GM18870 (cell line): ENCODE measurements around the gene KRT75.
"Not testable (repeated sequence)": the region's sequence is repeated elsewhere in the genome, so short reads cannot be mapped to it uniquely, and the experiment has no call there.

Source experiments
- ATAC-seq: cut with Tn5 transposase; IDR thresholded peaks from one replicate; pipeline ENCODE4 v1.9.1; 2021; ENCODE audit warnings: moderate library complexity; ENCODE audit not compliant: unreplicated experiment

KRT75 gene

GRCh38 chr12:52434081-52434733, at the start of gene KRT75:
Gene KRT75, minus strand, starts transcription at chr12:52434371. Its CDS starts 67 bp downstream, at chr12:52434304.
- ATAC-seq: no peak

- ATAC-seq: no peak
Observed at GRCh38 chr12:52480073-52480472, 45.9 kb upstream of the KRT75 start.

- ATAC-seq: no peak
Observed at GRCh38 chr12:52477651-52478050, 43.5 kb upstream of the KRT75 start.

GRCh38 chr12:52474212-52474611, 40.0 kb upstream of the KRT75 start:
- ATAC-seq: no peak

DNA sequence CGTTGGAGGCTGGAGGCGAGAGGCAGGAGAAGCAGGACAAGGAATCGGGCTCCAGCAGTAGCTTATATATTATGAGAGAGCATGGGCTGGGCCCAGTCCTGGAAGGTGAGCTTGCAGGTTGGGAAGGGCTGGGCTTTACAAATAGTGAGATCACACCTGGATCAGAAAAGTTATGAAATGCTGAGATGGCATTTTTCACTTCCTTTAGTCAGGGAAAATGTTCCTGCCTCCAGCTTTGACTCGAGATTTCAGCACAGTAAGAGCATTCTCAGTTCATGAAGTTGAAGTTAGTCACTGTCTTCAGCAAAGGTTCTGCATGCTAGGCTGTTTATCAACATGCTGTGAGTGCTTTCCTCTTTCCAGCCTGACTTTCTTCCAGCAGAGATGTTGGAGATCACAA, 39.6 kb upstream of the KRT75 start, which contains the start of gene KRT6C:
KRT6C (minus strand) TSS at position 38 of the 400 bp plus-strand sequence. CDS start 68 bp downstream, outside the sequence.
- ATAC-seq: no peak

DNA sequence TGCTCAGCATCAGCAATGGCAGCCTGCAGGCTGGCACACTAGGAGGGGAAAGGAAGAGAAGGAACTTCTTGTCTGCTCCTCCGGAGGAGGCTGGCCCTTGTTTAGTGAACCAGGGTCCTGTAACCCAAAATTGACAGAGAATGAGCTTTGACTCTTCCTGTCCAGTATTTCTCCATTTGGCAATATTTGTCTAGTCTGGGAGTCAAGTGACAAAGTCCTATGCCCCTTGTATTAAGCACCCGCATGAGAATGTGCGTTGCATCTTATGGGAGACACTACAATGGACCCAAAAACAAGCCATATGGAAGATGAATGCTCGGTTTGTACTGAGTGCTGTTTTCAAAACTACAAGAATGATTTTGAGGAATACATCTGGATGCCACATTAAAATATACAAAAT, 35.7 kb upstream of the KRT75 start:
- no peak for ATAC-seq

DNA sequence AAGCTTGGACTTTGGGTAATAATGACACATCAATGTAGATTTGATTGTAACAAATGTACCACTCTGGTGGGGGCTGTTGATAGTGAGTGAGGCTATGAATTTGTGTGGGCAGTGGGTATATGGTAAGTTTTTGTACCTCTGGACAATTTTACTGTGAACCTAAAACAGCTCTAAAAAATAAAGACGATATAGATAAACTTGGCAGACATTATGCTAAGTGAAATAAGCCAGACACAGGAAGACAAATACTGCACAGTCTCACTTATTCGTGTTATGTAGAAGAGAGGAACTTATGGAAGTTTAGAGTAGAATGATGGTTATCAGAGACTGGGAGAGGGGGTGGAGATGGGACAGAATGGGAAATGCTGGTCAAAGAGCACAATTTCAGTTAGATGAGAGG, 30.7 kb upstream of the KRT75 start:
- ATAC-seq: no peak

- no peak for ATAC-seq
Observed at GRCh38 chr12:52461693-52462092, 27.5 kb upstream of the KRT75 start.

DNA sequence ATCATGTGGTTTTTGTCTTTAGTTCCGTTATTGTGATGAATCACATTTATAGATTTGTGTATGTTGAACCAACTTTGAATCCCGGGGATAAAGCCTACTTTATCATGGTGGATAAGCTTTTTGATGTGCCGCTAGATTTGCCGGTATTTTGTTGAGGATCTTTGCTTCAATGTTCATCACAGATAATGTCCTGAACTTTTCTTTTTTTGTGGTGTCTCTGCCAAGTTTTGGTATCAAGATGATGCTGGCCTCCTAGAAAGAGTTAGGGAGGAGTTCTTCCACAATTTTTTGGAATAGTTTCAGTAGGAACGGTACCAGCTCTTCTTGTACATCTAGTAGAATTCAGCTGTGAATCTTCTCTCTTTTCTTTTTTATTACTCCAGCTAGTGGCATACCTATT, 24.7 kb upstream of the KRT75 start:
- no peak for ATAC-seq

GRCh38 chr12:52455821-52456220, 21.6 kb upstream of the KRT75 start:
- no peak for ATAC-seq

- ATAC-seq: no peak
Observed at GRCh38 chr12:52454411-52455201, 20.4 kb upstream of the KRT75 start.

DNA sequence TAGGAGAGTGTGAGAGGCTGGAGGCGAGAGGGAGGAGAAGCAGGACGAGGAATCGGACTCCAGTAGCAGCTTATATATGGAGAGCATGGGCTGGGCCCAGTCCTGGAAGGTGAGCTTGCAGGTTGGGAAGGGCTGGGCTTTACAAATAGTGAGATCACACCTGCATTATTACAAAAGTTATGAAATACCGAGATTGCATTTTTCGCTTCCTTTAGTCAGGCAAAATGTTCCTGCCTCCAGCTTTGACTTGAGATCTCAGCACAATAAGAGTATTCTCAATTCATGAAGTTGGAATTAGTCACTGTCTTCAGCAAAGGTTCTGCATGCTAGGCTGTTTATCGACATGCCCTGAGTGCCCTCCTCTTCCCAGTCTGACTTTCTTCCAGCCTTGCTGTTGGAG, 17.9 kb upstream of the KRT75 start, which contains the start of gene KRT6B:
KRT6B (minus strand) TSS at position 46 of the 400 bp plus-strand sequence. CDS start 68 bp downstream, outside the sequence.
- ATAC-seq: no peak

DNA sequence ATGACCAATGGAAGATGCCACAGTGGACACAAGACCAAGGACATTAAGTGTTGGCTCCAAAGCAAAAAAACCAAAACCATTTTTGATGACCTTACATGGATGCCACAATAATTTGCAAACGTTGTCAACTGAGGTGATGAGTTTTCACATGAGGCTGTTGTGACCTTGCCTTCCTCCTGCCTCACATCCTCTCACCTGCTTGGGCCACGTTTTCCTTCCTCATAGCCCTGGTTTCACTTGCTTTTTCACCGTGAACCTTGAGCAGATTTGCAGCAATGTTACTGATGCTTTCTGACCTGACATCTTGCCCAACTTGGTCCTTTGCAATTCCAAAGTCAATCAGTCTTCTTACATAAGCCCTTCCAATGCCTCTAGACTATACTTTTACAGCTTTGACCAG, 14.1 kb upstream of the KRT75 start:
- ATAC-seq: no peak

GRCh38 chr12:52447196-52447595, 13.0 kb upstream of the KRT75 start:
- not testable (repeated sequence) for ATAC-seq

GRCh38 chr12:52446367-52447045, 12.3 kb upstream of the KRT75 start:
- no peak for ATAC-seq

DNA sequence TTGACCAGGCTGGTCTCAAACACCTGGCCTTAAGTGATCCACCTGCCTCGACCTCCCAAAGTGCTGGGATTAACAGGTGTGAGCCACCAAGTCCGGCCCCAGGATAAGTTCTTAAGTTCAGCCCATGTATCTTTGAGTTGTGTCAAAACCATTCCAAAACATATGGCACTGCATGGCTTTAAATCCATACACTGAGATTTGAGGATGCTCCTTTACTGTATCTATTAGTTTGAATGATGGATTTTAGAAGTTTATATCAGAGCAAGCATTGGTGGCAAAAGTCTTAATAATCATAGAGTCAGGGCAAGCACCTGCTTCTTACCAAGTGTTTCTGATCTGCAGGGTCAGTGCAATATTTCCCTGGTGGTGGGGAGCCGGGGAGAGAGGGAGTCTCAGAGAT, 11.7 kb upstream of the KRT75 start:
- no peak for ATAC-seq

GRCh38 chr12:52444647-52445595, 10.8 kb upstream of the KRT75 start:
- no peak for ATAC-seq

GRCh38 chr12:52443966-52444365, 9.8 kb upstream of the KRT75 start:
- no peak for ATAC-seq

GRCh38 chr12:52442600-52443061, 8.5 kb upstream of the KRT75 start:
- ATAC-seq: no peak

- no peak for ATAC-seq
Observed at GRCh38 chr12:52441320-52441911, 7.2 kb upstream of the KRT75 start.
